Gastrocnemius medialis (tissue), 4 donors: ENCODE measurements around the gene KCNK15. TPM values are rescaled to one million over a fixed set of nuclear protein-coding genes. Genes with fewer than 3 reads are reported as not detected.

Experiments used
- ATAC-seq, 2 donors: fragments of 150-250 bp; one replicate each; pipeline ENCODE4 v1.9.1; 2016
- DNase-seq, 2 donors: peaks; one replicate each; pipeline ENCODE4 v3.0.0-alpha.2; 2019
- H3K27ac ChIP-seq, 4 donors: fragments of 200-600 bp; sonication (generic); 1 replicate in 1 of 4; 2 replicates in 3 of 4; pipeline ENCODE4 v1.5.1; 2016 to 2018; ENCODE audit warnings: mild to moderate bottlenecking in 2 of 4, moderate library complexity in 1 of 4
- H3K27me3 ChIP-seq, 3 donors: fragments of 200-600 bp; sonication (generic) in 2 of 3; 1 replicate in 1 of 3; 2 replicates in 2 of 3; pipeline versions ENCODE4 v1.5.1 to v1.6.0; 2016 to 2019; ENCODE audit warnings: mild to moderate bottlenecking in 1 of 3, moderate library complexity in 1 of 3
- H3K36me3 ChIP-seq, 2 donors: fragments of 200-600 bp; sonication (generic) in 1 of 2; one replicate each; pipeline ENCODE4 v1.5.1; 2017 to 2018
- H3K4me1 ChIP-seq, 2 donors: fragments of 200-600 bp; sonication (generic) in 1 of 2; one replicate each; pipeline ENCODE4 v1.5.1; 2016 to 2017; ENCODE audit warnings: mild to moderate bottlenecking in 2 of 2
- H3K4me3 ChIP-seq, 4 donors: fragments of 200-600 bp; sonication (generic) in 3 of 4; 1 replicate in 1 of 4; 2 replicates in 3 of 4; pipeline ENCODE4 v1.5.1; 2016 to 2019; ENCODE audit warnings: mild to moderate bottlenecking in 2 of 4
- H3K9me3 ChIP-seq, 3 donors: fragments of 200-600 bp; sonication (generic) in 2 of 3; 1 replicate in 1 of 3; 2 replicates in 2 of 3; pipeline ENCODE4 v1.5.1; 2016 to 2019
- POLR2A ChIP-seq, 2 donors: fragments of 450-650 bp; IDR thresholded peaks; one replicate each; pipeline ENCODE4 v1.6.1; 2017; ENCODE audit warnings: antibody characterized with exemption in 2 of 2, mild to moderate bottlenecking in 2 of 2, moderate library complexity in 2 of 2
- in situ Hi-C, 4 donors: fragments of 200-750 bp; cut with MboI; loops; one replicate each; pipeline versions ENCODE4 v1.15.0 to v1.8.0; 2017; ENCODE audit warnings: low sequenced_read_pairs in 4 of 4
- intact Hi-C: fragments of 100-400 bp; cut with DNase I; formaldehyde crosslinking; loops from one replicate; pipeline ENCODE4 v1.15.1; 2023; ENCODE audit warnings: low total_unique reads
- total RNA-seq, 4 donors: library from RNA; depleted of rRNA; stranded (reverse); fragments of >200 nt; gene quantifications; one replicate each; pipeline versions ENCODE4 v1.1.0 to v1.2.3, GENCODE V29; 2016
- TF ChIP-seq, protein P1 (sequence below), 5 experiments: fragments of 450-650 bp in 3 of 5; fragments of 200-600 bp in 2 of 5; sonication (generic) in 2 of 5; IDR thresholded peaks in 4 of 5; conservative IDR thresholded peaks in 1 of 5; 1 replicate in 4 of 5; 2 replicates in 1 of 5; pipeline ENCODE4 v1.5.1; 2016 to 2019; ENCODE audit warnings: antibody characterized with exemption in 5 of 5, mild to moderate bottlenecking in 3 of 5, moderate library complexity in 3 of 5

Gene KCNK15
- total RNA-seq, 4 donors from 2014 or later: 0.20 TPM; not detected in 3

DNA sequence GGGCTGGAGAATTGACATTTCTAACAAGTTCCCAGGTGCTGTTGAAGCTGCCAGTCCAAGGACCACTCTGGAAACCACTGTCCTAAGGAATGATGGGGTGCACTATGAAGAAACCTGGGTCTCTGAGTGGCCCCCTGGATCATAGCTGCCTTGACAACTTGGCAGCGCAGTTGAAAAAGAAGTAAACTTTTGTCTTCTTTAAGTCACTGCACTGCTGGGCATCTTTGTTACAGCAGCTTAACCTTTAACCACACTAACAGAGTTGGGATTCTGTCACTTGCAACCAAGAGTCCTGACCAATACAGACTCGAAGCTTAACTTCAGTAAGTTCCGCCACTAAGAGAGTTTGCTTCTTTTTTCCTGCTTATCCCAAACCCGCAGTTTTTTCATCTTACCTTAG lies 8.5 kb upstream of the KCNK15 start:
- no peaks in the 10 kb centered on the region for H3K36me3 ChIP-seq
- H3K4me1 ChIP-seq: peaks cover 18 to 21% of the 10 kb centered on the region in 2 donors
- ATAC-seq: no peak
- H3K27me3 ChIP-seq: no peaks in the 10 kb centered on the region
- no peak for TF ChIP-seq POLR2A (IDR thresholded peaks at IDR 0.05)
- TF ChIP-seq, protein P1, sequence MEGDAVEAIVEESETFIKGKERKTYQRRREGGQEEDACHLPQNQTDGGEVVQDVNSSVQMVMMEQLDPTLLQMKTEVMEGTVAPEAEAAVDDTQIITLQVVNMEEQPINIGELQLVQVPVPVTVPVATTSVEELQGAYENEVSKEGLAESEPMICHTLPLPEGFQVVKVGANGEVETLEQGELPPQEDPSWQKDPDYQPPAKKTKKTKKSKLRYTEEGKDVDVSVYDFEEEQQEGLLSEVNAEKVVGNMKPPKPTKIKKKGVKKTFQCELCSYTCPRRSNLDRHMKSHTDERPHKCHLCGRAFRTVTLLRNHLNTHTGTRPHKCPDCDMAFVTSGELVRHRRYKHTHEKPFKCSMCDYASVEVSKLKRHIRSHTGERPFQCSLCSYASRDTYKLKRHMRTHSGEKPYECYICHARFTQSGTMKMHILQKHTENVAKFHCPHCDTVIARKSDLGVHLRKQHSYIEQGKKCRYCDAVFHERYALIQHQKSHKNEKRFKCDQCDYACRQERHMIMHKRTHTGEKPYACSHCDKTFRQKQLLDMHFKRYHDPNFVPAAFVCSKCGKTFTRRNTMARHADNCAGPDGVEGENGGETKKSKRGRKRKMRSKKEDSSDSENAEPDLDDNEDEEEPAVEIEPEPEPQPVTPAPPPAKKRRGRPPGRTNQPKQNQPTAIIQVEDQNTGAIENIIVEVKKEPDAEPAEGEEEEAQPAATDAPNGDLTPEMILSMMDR (IDR thresholded peaks at IDR 0.05 in 4 of 5, conservative IDR thresholded peaks at IDR 0.05 in 1 of 5): no peak
- intact Hi-C loops (loop anchor here (5.0 to 10.0 kb wide), 4 partner anchors 230 to 525 kb away; partner anchors contain the start of genes FITM2, OSER1 and STK4), in situ Hi-C loops (loop anchor here (10.0 to 25.0 kb wide), 3 partner anchors 200 to 525 kb away; partner anchors contain the start of gene OSER1 (in 2 of the 4))
- no peak overlapping the region for H3K4me3 ChIP-seq
- no peak for DNase-seq
- no peak overlapping the region for H3K27ac ChIP-seq
- H3K9me3 ChIP-seq: no peaks in the 10 kb centered on the region

- Histone ChIP-seq H3K4me3 (no peak overlapping the region), H3K27ac (peak overlapping the region; percentile 70 to 79 (median 76)), H3K4me1 (peaks cover 15% of the 10 kb centered on the region in 2 donors), H3K36me3 (no peaks in the 10 kb centered on the region), H3K9me3 (no peaks in the 10 kb centered on the region), H3K27me3 (no peaks in the 10 kb centered on the region)
- DNase-seq (peak in 1 of 2 donors; percentile 69), ATAC-seq (peak; percentile 44 to 60)
- TF ChIP-seq, protein P1 (IDR thresholded peaks at IDR 0.05 in 4 of 5, conservative IDR thresholded peaks at IDR 0.05 in 1 of 5): no peak
- no peak for TF ChIP-seq POLR2A (IDR thresholded peaks at IDR 0.05)
- intact Hi-C loops: loop anchor here (5.0 to 10.0 kb wide), 4 partner anchors 228 to 527 kb away; partner anchors contain the start of genes FITM2, OSER1 and STK4
- in situ Hi-C loops: loop anchor here (10.0 to 25.0 kb wide), 3 partner anchors 202 to 527 kb away; partner anchors contain the start of gene OSER1 (in 2 of the 4)
Measured at GRCh38 chr20:44738813-44739477, 6.7 kb upstream of the KCNK15 start.

- intact Hi-C loops (loop anchor here (5.0 to 10.0 kb wide), 4 partner anchors 227 to 528 kb away; partner anchors contain the start of genes FITM2, OSER1 and STK4), in situ Hi-C loops (loop anchor here (5.0 to 25.0 kb wide), 6 partner anchors 125 to 528 kb away; partner anchors contain the start of gene OSER1 (in 2 of the 4))
- no peak for TF ChIP-seq POLR2A (IDR thresholded peaks at IDR 0.05)
- TF ChIP-seq, protein P1 (IDR thresholded peaks at IDR 0.05 in 4 of 5, conservative IDR thresholded peaks at IDR 0.05 in 1 of 5): no peak
- peak overlapping the region; percentile 70 to 79 (median 76) for H3K27ac ChIP-seq
- peaks cover 15% of the 10 kb centered on the region in 2 donors for H3K4me1 ChIP-seq
- H3K27me3 ChIP-seq: no peaks in the 10 kb centered on the region
- no peaks in the 10 kb centered on the region for H3K36me3 ChIP-seq
- no peak overlapping the region for H3K4me3 ChIP-seq
- peak; percentile 70 to 90 for ATAC-seq
- H3K9me3 ChIP-seq: no peaks in the 10 kb centered on the region
- peak; percentile 50 to 90 for DNase-seq
Measured at GRCh38 chr20:44739942-44740341, 5.7 kb upstream of the KCNK15 start.

- H3K27ac ChIP-seq: no peak overlapping the region
- intact Hi-C loops: no loop called here
- H3K36me3 ChIP-seq: no peaks in the 10 kb centered on the region
- no peak for DNase-seq
- in situ Hi-C loops: loop anchor here (5.0 to 25.0 kb wide), 5 partner anchors 122 to 530 kb away; partner anchors contain the start of gene OSER1 (in 2 of the 4)
- no peaks in the 10 kb centered on the region for H3K9me3 ChIP-seq
- H3K4me1 ChIP-seq: peaks cover 15 to 25% of the 10 kb centered on the region in 2 donors
- no peak overlapping the region for H3K4me3 ChIP-seq
- H3K27me3 ChIP-seq: peaks cover 8 to 12% (median 10%) of the 10 kb centered on the region in 3 donors
- no peak for ATAC-seq
- TF ChIP-seq, protein P1 (IDR thresholded peaks at IDR 0.05 in 4 of 5, conservative IDR thresholded peaks at IDR 0.05 in 1 of 5): no peak
- TF ChIP-seq POLR2A (IDR thresholded peaks at IDR 0.05): no peak
Measured at GRCh38 chr20:44742304-44743079, 3.2 kb upstream of the KCNK15 start.
